MM.1S (cell line): Measurements from ENCODE around the gene DEPP1.

Experiments
- DNase-seq: peaks from one replicate; pipeline ENCODE4 v3.0.0-alpha.2; 2015
- H2AFZ ChIP-seq: fragments of 300-600 bp; sonication (generic); 2 replicates; pipeline ENCODE4 v1.6.0; 2016; ENCODE audit warnings: antibody characterized with exemption, low read length
- H3F3A ChIP-seq: fragments of 300-600 bp; sonication (generic); 2 replicates; pipeline ENCODE4 v1.6.1; 2016; ENCODE audit warnings: mild to moderate bottlenecking, antibody characterized with exemption, low read length, moderate library complexity, mixed read lengths; ENCODE audit not compliant: insufficient read depth
- H3K27ac ChIP-seq: fragments of 300-600 bp; sonication (generic); 2 replicates; pipeline ENCODE4 v1.5.1; 2016; ENCODE audit warnings: mild to moderate bottlenecking, low read length
- H3K27me3 ChIP-seq: fragments of 300-600 bp; sonication (generic); replicated peaks from 2 replicates; pipeline ENCODE4 v1.6.0; 2016; ENCODE audit warnings: low read length; ENCODE audit not compliant: insufficient read depth
- H3K36me3 ChIP-seq: fragments of 300-600 bp; sonication (generic); replicated peaks from 2 replicates; pipeline ENCODE4 v1.6.1; 2016; ENCODE audit warnings: mild to moderate bottlenecking, low read length, mixed read lengths; ENCODE audit not compliant: insufficient read depth
- H3K4me1 ChIP-seq: fragments of 300-600 bp; sonication (generic); 2 replicates; pipeline ENCODE4 v1.6.1; 2016; ENCODE audit warnings: low read length, mixed read lengths
- H3K4me2 ChIP-seq: fragments of 300-600 bp; sonication (generic); 2 replicates; pipeline ENCODE4 v1.6.0; 2016; ENCODE audit warnings: low read depth, low read length
- H3K4me3 ChIP-seq: fragments of 300-600 bp; sonication (generic); 2 replicates; pipeline ENCODE4 v1.5.1; 2016; ENCODE audit warnings: low read length, mixed read lengths
- H3K79me2 ChIP-seq: fragments of 300-600 bp; sonication (generic); 2 replicates; pipeline ENCODE4 v1.6.1; 2016; ENCODE audit warnings: mixed run types, low read length, mixed read lengths
- H3K9ac ChIP-seq: fragments of 300-600 bp; sonication (generic); 2 replicates; pipeline ENCODE4 v1.6.1; 2016; ENCODE audit warnings: low read length, mixed read lengths
- H3K9me2 ChIP-seq: fragments of 300-600 bp; sonication (generic); replicated peaks from 2 replicates; pipeline ENCODE4 v1.6.1; 2016; ENCODE audit warnings: mild to moderate bottlenecking, low read length, mixed read lengths; ENCODE audit not compliant: insufficient read depth
- H3K9me3 ChIP-seq: fragments of 300-600 bp; sonication (generic); replicated peaks from 2 replicates; pipeline ENCODE4 v1.6.1; 2016; ENCODE audit warnings: mild to moderate bottlenecking, low read length, mixed read lengths; ENCODE audit not compliant: insufficient read depth
- H4K20me1 ChIP-seq: fragments of 300-600 bp; sonication (generic); 2 replicates; pipeline ENCODE4 v1.6.1; 2016; ENCODE audit warnings: mild to moderate bottlenecking, low read length, moderate library complexity, mixed read lengths; ENCODE audit not compliant: insufficient read depth
- CTCF ChIP-seq: fragments of 300-600 bp; sonication (generic); IDR thresholded peaks from 2 replicates; pipeline ENCODE4 v1.5.1; 2016; ENCODE audit warnings: antibody characterized with exemption, low read length, mixed read lengths
- EZH2 ChIP-seq: fragments of 300-600 bp; sonication (generic); optimal IDR thresholded peaks from 2 replicates; pipeline ENCODE3; 2017; ENCODE audit warnings: low read depth, mild to moderate bottlenecking, antibody characterized with exemption, low read length, mixed read lengths
- EZH2phosphoT487 ChIP-seq: fragments of 300-600 bp; sonication (generic); IDR thresholded peaks from 2 replicates; pipeline ENCODE4 v1.6.1; 2018; ENCODE audit warnings: antibody characterized with exemption, low read length

Gene DEPP1

GRCh38 chr10:44952779-44953231 is 25.8 kb downstream of the DEPP1 start:
- Histone ChIP-seq H3K9me2 (no peaks in the 10 kb centered on the region), H2AFZ (no peak overlapping the region), H4K20me1 (no peaks in the 10 kb centered on the region), H3K79me2 (peaks cover 4% of the 10 kb centered on the region; the same call in 1 of the 2 replicates), H3K27ac (no peak overlapping the region), H3K4me2 (no peak overlapping the region), H3K36me3 (no peaks in the 10 kb centered on the region), H3K9ac (no peak overlapping the region), H3K4me1 (no peaks in the 10 kb centered on the region), H3K4me3 (no peak overlapping the region), H3K27me3 (no peaks in the 10 kb centered on the region), H3F3A (no peaks in the 10 kb centered on the region), H3K9me3 (no peaks in the 10 kb centered on the region)
- DNase-seq, result no peak
- TF ChIP-seq EZH2phosphoT487 (no peak), EZH2 (no peak), CTCF (no peak)

GRCh38 chr10:44951576-44952226 is 26.9 kb downstream of the DEPP1 start:
- TF ChIP-seq CTCF, result no peak
- TF ChIP-seq EZH2phosphoT487, result no peak
- no peak for TF ChIP-seq EZH2
- Histone ChIP-seq H3K27ac (no peak overlapping the region), H2AFZ (no peak overlapping the region), H3F3A (no peaks in the 10 kb centered on the region), H3K4me3 (no peak overlapping the region), H3K36me3 (no peaks in the 10 kb centered on the region), H3K9ac (no peak overlapping the region), H3K27me3 (no peaks in the 10 kb centered on the region), H3K4me1 (no peaks in the 10 kb centered on the region), H3K9me3 (no peaks in the 10 kb centered on the region), H3K79me2 (no peaks in the 10 kb centered on the region), H3K4me2 (no peak overlapping the region), H3K9me2 (no peaks in the 10 kb centered on the region), H4K20me1 (no peaks in the 10 kb centered on the region)
- DNase-seq, result no peak

GRCh38 chr10:44950326-44951225 is 28.0 kb downstream of the DEPP1 start:
- Histone ChIP-seq H3K4me2 (no peak overlapping the region), H3K9me3 (no peaks in the 10 kb centered on the region), H3F3A (no peaks in the 10 kb centered on the region), H3K4me3 (no peak overlapping the region), H3K9me2 (no peaks in the 10 kb centered on the region), H3K27ac (no peak overlapping the region), H3K79me2 (no peaks in the 10 kb centered on the region), H3K27me3 (no peaks in the 10 kb centered on the region), H3K36me3 (no peaks in the 10 kb centered on the region), H2AFZ (no peak overlapping the region), H3K9ac (no peak overlapping the region), H3K4me1 (no peaks in the 10 kb centered on the region), H4K20me1 (no peaks in the 10 kb centered on the region)
- DNase-seq, result no peak
- TF ChIP-seq CTCF, result no peak
- no peak for TF ChIP-seq EZH2
- no peak for TF ChIP-seq EZH2phosphoT487
